ENCODE data around the gene HAUS5.

Gene HAUS5

GRCh38 chr19:35607661-35608060 is 4.9 kb upstream of the HAUS5 start:
- in situ Hi-C loops (cut with MboI; ENCODE audit: low sequenced_read_pairs), result no loop called here

GRCh38 chr19:35608251-35608650 is 4.3 kb upstream of the HAUS5 start:
- in situ Hi-C loops (cut with MboI; ENCODE audit: low sequenced_read_pairs), result no loop called here

GRCh38 chr19:35609851-35610353 is 2.6 kb upstream of the HAUS5 start:
- in situ Hi-C loops (cut with MboI; ENCODE audit: low sequenced_read_pairs), result no loop called here

- in situ Hi-C loops (cut with MboI; ENCODE audit: low sequenced_read_pairs), result no loop called here
Observed at GRCh38 chr19:35612224-35612558, 344 bp upstream of the HAUS5 start.

GRCh38 chr19:35613574-35613973 is 1.0 kb downstream of the HAUS5 start:
- in situ Hi-C loops (cut with MboI; ENCODE audit: low sequenced_read_pairs), result no loop called here

- in situ Hi-C loops (cut with MboI; ENCODE audit: low sequenced_read_pairs), result no loop called here
Observed at GRCh38 chr19:35615036-35615435, 2.5 kb downstream of the HAUS5 start.

- in situ Hi-C loops (cut with MboI; ENCODE audit: low sequenced_read_pairs), result no loop called here
Observed at GRCh38 chr19:35618857-35619256, 6.3 kb downstream of the HAUS5 start.

- in situ Hi-C loops (cut with MboI; ENCODE audit: low sequenced_read_pairs), result no loop called here
Observed at GRCh38 chr19:35619290-35619923, 6.9 kb downstream of the HAUS5 start.

GRCh38 chr19:35620001-35620400 is 7.5 kb downstream of the HAUS5 start:
- in situ Hi-C loops (cut with MboI; ENCODE audit: low sequenced_read_pairs), result no loop called here

- in situ Hi-C loops (cut with MboI; ENCODE audit: low sequenced_read_pairs), result no loop called here
Observed at GRCh38 chr19:35621708-35622107, 9.2 kb downstream of the HAUS5 start.

- in situ Hi-C loops (cut with MboI; ENCODE audit: low sequenced_read_pairs), result no loop called here
Observed at GRCh38 chr19:35622750-35623149, 10.2 kb downstream of the HAUS5 start.

- in situ Hi-C loops (cut with MboI; ENCODE audit: low sequenced_read_pairs), result no loop called here
Observed at GRCh38 chr19:35623327-35624010, 10.9 kb downstream of the HAUS5 start.

GRCh38 chr19:35628264-35628564 is 15.7 kb downstream of the HAUS5 start:
- in situ Hi-C loops (cut with MboI; ENCODE audit: low sequenced_read_pairs), result no loop called here

- in situ Hi-C loops (cut with MboI; ENCODE audit: low sequenced_read_pairs), result no loop called here
Observed at GRCh38 chr19:35628565-35629331, 16.2 kb downstream of the HAUS5 start, which contains the start of gene RBM42. Gene RBM42, plus strand, starts transcription at chr19:35629036. Its CDS starts 118 bp downstream, at chr19:35629154.

GRCh38 chr19:35629332-35629633 is 16.7 kb downstream of the HAUS5 start:
- in situ Hi-C loops (cut with MboI; ENCODE audit: low sequenced_read_pairs), result no loop called here

GRCh38 chr19:35633727-35634440 is 21.3 kb downstream of the HAUS5 start:
- in situ Hi-C loops (cut with MboI; ENCODE audit: low sequenced_read_pairs), result no loop called here

- in situ Hi-C loops (cut with MboI; ENCODE audit: low sequenced_read_pairs), result no loop called here
Observed at GRCh38 chr19:35636651-35637050, 24.1 kb downstream of the HAUS5 start.

- in situ Hi-C loops (cut with MboI; ENCODE audit: low sequenced_read_pairs), result no loop called here
Observed at GRCh38 chr19:35637165-35637564, 24.6 kb downstream of the HAUS5 start.

- in situ Hi-C loops (cut with MboI; ENCODE audit: low sequenced_read_pairs), result no loop called here
Observed at GRCh38 chr19:35639321-35639639, 26.7 kb downstream of the HAUS5 start.

GRCh38 chr19:35639863-35640262 is 27.3 kb downstream of the HAUS5 start:
- in situ Hi-C loops (cut with MboI; ENCODE audit: low sequenced_read_pairs), result no loop called here

GRCh38 chr19:35641515-35642151 is 29.1 kb downstream of the HAUS5 start, which contains the start of gene ETV2:
Gene ETV2, plus strand, starts transcription at chr19:35641745. Its CDS starts 716 bp downstream, at chr19:35642461.
- in situ Hi-C loops (cut with MboI; ENCODE audit: low sequenced_read_pairs), result no loop called here
